Stimulated activated CD4-positive, alpha-beta T cell treated with anti-CD3 and anti-CD28 coated beads, Interleukin-4, amount 100 ng/mL, for 1 hour (primary cell): ENCODE results near the gene ZNF687.

ENCODE experiments used
- DNase-seq: peaks from one replicate; pipeline ENCODE4 v3.0.0-alpha.2; 2020

Gene ZNF687

DNA sequence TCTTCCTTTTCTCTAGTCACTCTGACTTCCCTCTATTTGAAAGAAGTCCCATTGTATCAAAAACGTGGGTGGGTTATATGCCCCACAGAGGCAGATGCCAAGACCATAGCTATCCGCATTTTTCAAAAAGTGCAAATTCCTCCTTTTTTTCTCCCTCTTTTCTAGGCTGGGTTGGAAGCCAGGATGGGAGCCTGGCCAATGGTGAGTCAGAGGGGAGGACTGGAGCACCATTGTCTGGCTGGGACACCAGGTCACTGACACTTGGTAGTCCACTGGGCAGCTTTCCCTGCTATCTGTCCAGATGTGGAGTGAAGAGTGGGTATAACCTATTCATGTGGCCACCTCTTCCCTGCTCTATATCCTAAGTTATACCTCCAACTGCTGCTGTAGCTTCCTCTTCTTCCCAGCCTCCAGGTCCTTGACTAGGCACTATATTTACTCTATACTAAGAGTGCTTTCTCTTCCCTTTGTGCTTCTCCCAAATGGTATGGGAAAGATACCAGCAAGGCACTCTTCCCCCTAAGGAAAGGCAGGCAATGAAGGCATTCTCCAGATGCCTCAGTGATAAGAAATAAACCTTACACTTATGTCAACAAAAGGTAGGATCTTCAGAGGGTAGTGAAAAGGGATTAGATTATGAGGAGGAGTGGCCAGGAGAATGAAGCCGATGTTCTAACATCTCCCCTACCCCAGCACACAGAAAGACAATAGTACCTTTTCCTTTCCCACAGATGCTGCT lies 32.2 kb downstream of the ZNF687 start:
- no peak for DNase-seq

GRCh38 chr1:151315565-151316235 lies 33.6 kb downstream of the ZNF687 start:
- DNase-seq, result no peak

- DNase-seq, result no peak
Measured at GRCh38 chr1:151318975-151319374, 36.9 kb downstream of the ZNF687 start.

- no peak for DNase-seq
Measured at GRCh38 chr1:151324390-151324930, 42.4 kb downstream of the ZNF687 start.

- DNase-seq, result no peak
Measured at GRCh38 chr1:151325231-151325630, 43.1 kb downstream of the ZNF687 start.

DNA sequence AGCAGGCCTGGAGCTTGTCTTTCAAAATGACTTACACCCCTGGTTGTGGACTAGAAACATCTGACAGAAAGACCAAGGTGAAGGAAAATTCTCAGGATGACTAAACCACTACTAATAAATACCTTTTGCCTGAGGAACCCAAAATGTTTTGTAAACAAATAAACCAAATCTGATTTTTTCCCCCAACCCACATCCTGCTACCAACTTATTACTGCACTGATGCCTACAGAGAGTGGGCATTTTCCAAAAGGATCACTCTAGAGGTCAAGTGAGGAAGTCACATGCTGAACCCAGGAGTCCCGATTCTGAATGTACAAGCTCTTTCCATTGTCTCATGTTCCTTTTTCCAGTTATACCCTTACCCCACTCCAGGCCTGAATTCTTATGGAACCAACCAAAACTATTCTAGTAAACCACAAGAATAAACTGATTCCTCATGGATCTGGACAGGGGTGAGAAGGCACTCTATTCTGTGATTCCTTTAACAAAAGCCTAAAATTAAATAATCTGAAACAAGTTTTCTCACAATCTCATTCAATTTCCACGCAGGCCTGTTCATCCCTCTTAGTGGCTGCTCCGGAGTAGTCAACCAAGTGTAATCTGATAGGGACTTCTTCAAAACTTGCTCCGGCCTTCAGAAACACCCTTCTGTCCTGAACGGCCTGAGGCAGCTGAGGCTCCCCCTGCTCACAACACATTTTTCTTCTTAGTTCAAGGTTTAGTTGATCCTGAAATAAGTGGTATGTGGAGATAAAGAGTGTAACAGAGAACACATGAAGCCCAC lies 43.7 kb downstream of the ZNF687 start:
- DNase-seq, result no peak

DNA sequence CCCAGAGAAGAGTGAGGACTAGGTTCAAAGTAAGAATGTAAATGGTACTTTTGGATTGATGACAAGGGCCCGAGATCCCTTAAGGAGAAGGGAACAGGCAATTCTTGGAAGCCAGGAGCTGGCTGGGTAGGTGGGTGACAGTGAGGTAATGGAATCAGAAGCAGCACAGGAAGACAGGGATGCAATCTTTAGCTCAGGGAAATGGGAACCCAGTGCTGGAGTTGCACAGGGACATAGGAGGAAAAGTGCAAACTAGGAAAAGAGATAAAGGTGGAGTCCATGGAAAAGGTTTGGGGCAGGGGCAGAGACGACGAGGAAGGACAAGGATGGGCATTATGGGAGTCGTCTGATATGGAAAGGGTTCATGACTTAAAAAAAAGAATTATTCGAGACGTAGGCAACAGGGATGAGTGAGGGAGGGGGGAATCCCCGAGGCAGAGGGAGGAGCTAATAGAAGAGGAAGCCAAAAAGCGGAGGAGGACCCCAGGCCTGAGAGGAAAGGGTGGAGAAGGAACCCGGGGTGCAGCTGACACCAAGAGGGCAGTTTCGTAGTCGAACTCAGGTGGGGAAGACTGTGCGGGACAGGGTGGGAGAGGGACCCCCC lies 44.6 kb downstream of the ZNF687 start:
- peak; percentile 57 for DNase-seq

DNA sequence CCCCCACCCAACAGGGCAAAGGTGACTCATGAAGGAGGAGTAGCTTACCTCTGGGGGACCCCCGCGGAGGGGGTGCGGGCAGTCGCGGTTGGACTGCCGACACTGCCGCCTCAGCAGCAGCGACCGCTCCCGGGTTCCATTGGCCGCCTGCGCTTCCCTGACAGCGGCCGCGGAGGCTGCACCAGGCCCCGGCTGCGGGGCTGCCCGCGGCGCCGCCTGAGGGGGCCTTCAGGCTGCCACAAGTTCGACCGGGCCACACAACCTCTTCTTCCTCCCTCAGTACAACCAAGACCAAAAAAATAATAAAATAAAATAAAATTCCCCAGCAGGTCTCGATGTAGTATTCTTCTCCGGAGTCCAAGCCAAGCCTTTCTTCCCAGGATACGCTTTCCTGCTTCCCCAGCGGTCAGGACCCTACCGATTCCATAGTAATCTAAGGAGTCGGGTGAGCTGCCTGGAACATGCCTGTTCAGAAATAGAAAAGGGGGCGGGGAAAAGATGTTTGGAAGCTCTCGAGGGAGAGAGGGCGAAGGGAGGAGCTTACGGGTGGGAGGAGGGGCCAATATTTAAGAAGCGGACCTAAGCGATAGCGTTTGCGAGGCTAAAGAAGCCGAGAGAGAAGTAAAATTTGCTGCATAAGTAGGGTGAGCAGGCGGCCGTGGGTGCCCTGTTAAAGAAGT lies 45.3 kb downstream of the ZNF687 start, which contains the start of gene PI4KB:
Gene PI4KB (minus strand): TSS at position 194 of the 680 bp plus-strand sequence. CDS start 10,935 bp downstream, outside the sequence.
- peak; percentile 82 for DNase-seq

DNA sequence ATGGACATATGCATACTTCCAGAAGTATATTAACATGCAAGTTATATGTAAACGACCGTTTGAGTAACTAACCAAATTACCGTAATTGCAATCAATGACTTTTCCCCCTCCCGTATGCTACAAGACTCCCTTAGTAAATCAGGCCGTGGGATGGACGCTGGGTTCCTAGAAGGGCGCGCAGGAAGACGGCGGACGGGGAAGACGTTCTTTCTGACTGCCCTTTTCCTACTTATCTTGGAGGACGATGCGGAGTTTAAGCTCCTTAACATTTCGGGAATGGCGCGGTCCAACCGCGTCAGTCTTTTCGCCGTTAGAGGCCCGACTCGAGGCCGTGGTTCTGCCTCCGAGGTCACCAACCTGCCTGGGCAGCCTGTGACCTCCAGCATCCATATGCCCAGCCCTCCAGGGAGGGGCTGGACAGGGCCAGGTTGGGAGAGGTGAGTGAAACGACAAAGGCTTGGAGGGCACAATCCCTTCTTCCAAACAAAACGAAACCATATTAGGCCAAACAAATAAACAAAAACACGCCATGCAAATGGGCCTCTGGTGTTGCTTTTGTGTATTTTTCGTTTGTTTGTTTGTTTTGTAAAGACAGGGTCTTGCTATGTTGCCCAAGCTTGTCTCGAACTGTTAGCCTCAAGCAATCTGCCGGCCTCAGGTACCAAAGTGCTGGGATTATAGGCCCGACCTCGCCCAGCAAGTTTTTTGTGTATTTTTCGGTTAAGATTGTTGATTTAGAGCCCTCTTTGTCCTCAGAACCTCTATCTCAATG lies 46.0 kb downstream of the ZNF687 start:
- no peak for DNase-seq

DNA sequence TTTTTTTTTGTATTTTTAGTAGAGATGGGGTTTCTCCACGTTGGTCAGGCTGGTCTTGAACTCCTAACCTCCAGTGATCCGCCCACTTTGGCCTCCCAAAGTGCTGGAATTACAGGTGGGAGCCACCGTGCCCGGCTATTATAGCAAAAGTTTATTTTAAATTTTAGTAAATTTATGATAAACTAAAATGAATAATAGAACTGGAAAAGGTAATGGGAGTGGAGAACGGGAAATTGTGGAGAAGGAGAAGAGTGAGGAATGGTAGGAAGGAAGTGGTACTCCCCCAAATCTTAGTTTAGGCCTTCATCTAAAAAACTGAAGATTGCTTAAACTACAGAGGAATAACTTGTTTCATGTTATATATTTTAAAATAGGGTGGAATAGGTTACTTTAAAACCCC lies 52.7 kb downstream of the ZNF687 start:
- DNase-seq, result no peak

DNA sequence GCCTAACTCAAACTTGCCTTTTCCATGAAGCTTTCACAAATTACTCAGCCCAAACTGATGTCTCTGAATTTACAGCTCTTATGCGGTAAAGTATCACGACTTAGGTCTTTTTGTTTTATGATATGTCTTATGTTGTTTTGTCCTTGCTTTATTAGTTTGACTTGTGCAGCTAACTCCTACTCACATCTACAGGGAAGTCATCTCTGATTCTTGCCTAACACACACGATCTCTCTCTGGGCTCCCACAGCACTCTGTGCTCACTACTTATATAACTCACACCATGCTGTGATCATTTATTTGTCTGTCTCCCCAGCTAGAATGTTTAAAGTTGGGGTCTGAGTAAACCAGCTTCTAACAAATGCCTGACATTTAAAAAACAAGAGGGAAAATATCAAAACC lies 54.5 kb downstream of the ZNF687 start:
- no peak for DNase-seq

- peak; percentile 14 for DNase-seq
Measured at GRCh38 chr1:151340870-151341754, 59.0 kb downstream of the ZNF687 start.
